ENCODE measurements around the gene MAPKAPK3.

Gene MAPKAPK3

GRCh38 chr3:50609071-50609762, 7.7 kb upstream of the MAPKAPK3 start:
- no peak for DNase-seq

- DNase-seq = no peak
Observed at GRCh38 chr3:50609763-50610085, 7.2 kb upstream of the MAPKAPK3 start.

- no peak for DNase-seq
Observed at GRCh38 chr3:50610181-50610971, 6.6 kb upstream of the MAPKAPK3 start.

GRCh38 chr3:50610992-50611463, 5.9 kb upstream of the MAPKAPK3 start:
- DNase-seq = no peak

- DNase-seq = peak; percentile 67 to 90
Observed at GRCh38 chr3:50611464-50612233, 5.3 kb upstream of the MAPKAPK3 start, which contains the start of gene CISH. Gene CISH, minus strand, starts transcription at chr3:50611774. Its CDS starts 124 bp downstream, at chr3:50611650.

GRCh38 chr3:50612234-50612882, 4.6 kb upstream of the MAPKAPK3 start:
- DNase-seq = no peak

GRCh38 chr3:50612970-50613846, 3.7 kb upstream of the MAPKAPK3 start:
- no peak for DNase-seq

- DNase-seq = no peak
Observed at GRCh38 chr3:50615190-50615589, 1.8 kb upstream of the MAPKAPK3 start.

- DNase-seq = peak; percentile 63 to 91
Observed at GRCh38 chr3:50616003-50616769, 765 bp upstream of the MAPKAPK3 start.

GRCh38 chr3:50616770-50617095, 218 bp upstream of the MAPKAPK3 start:
- DNase-seq = peak; percentile 71 to 91

- peak in 1 of 2 experiments; percentile 12 for DNase-seq
Observed at GRCh38 chr3:50617911-50618481, 1.0 kb downstream of the MAPKAPK3 start.

- no peak for DNase-seq
Observed at GRCh38 chr3:50620420-50620819, 3.5 kb downstream of the MAPKAPK3 start.

GRCh38 chr3:50620820-50621219, 3.9 kb downstream of the MAPKAPK3 start:
- no peak for DNase-seq

- DNase-seq = no peak
Observed at GRCh38 chr3:50622881-50623280, 5.9 kb downstream of the MAPKAPK3 start.

GRCh38 chr3:50623840-50624474, 7.0 kb downstream of the MAPKAPK3 start:
- DNase-seq = no peak

GRCh38 chr3:50624634-50625033, 7.7 kb downstream of the MAPKAPK3 start:
- DNase-seq = no peak

- DNase-seq = no peak
Observed at GRCh38 chr3:50625231-50626182, 8.6 kb downstream of the MAPKAPK3 start.

GRCh38 chr3:50626401-50626800, 9.4 kb downstream of the MAPKAPK3 start:
- no peak for DNase-seq

- peak; percentile 26 to 45 for DNase-seq
Observed at GRCh38 chr3:50627407-50628051, 10.6 kb downstream of the MAPKAPK3 start.
